ENCODE measurements around the gene ARID5B. TPM values are rescaled to one million over a fixed set of nuclear protein-coding genes. Genes with fewer than 3 reads are reported as not detected.
A peak's percentile ranks its signal among the peaks of the same experiment; 100 is the strongest.

ARID5B gene
- total RNA-seq, 1 donor from 2014 or later = 51.4 TPM

- Mint-ChIP-seq H3K27ac (peak overlapping the region; percentile 77), H3K4me1 (peaks cover 47% of the 10 kb centered on the region), H3K4me3 (no peak overlapping the region), H3K27me3 (ENCODE audit: low read depth) (no peaks in the 10 kb centered on the region), H3K9me3 (peaks cover 3% of the 10 kb centered on the region), H3K36me3 (peaks cover 64% of the 10 kb centered on the region)
- DNase-seq (ENCODE audit: low spot score in 2 of 2, unreplicated experiment in 2 of 2) = no peak
- no peak for TF ChIP-seq CTCF (IDR thresholded peaks at IDR 0.05; ENCODE audit: unreplicated experiment)
Observed at GRCh38 chr10:62057359-62057758, 155.9 kb downstream of the ARID5B start.

- DNase-seq (ENCODE audit: low spot score in 2 of 2, unreplicated experiment in 2 of 2) = no peak
- H3K9me3 Mint-ChIP-seq = peaks cover 3% of the 10 kb centered on the region
- H3K27ac Mint-ChIP-seq = peak overlapping the region; percentile 77
- H3K4me1 Mint-ChIP-seq = peaks cover 44% of the 10 kb centered on the region
- peaks cover 61% of the 10 kb centered on the region for H3K36me3 Mint-ChIP-seq
- H3K4me3 Mint-ChIP-seq = no peak overlapping the region
- H3K27me3 Mint-ChIP-seq (ENCODE audit: low read depth) = no peaks in the 10 kb centered on the region
- TF ChIP-seq CTCF (IDR thresholded peaks at IDR 0.05; ENCODE audit: unreplicated experiment) = no peak
Observed at GRCh38 chr10:62057850-62058249, 156.4 kb downstream of the ARID5B start.

GRCh38 chr10:62058476-62058875 lies 157.0 kb downstream of the ARID5B start:
- TF ChIP-seq CTCF (IDR thresholded peaks at IDR 0.05; ENCODE audit: unreplicated experiment) = no peak
- peaks cover 44% of the 10 kb centered on the region for H3K4me1 Mint-ChIP-seq
- peaks cover 3% of the 10 kb centered on the region for H3K9me3 Mint-ChIP-seq
- peak overlapping the region; percentile 72 for H3K27ac Mint-ChIP-seq
- DNase-seq (ENCODE audit: low spot score in 2 of 2, unreplicated experiment in 2 of 2) = no peak
- no peak overlapping the region for H3K4me3 Mint-ChIP-seq
- peaks cover 58% of the 10 kb centered on the region for H3K36me3 Mint-ChIP-seq
- H3K27me3 Mint-ChIP-seq (ENCODE audit: low read depth) = no peaks in the 10 kb centered on the region

- peak overlapping the region; percentile 69 for H3K27ac Mint-ChIP-seq
- peaks cover 3% of the 10 kb centered on the region for H3K9me3 Mint-ChIP-seq
- H3K4me1 Mint-ChIP-seq = peaks cover 44% of the 10 kb centered on the region
- no peak for TF ChIP-seq CTCF (IDR thresholded peaks at IDR 0.05; ENCODE audit: unreplicated experiment)
- H3K36me3 Mint-ChIP-seq = peaks cover 58% of the 10 kb centered on the region
- no peak overlapping the region for H3K4me3 Mint-ChIP-seq
- DNase-seq (ENCODE audit: low spot score in 2 of 2, unreplicated experiment in 2 of 2) = no peak
- no peaks in the 10 kb centered on the region for H3K27me3 Mint-ChIP-seq (ENCODE audit: low read depth)
Observed at GRCh38 chr10:62058896-62059216, 157.4 kb downstream of the ARID5B start.

- Mint-ChIP-seq H3K4me3 (no peak overlapping the region), H3K27ac (peak overlapping the region; percentile 69), H3K4me1 (peaks cover 41% of the 10 kb centered on the region), H3K27me3 (ENCODE audit: low read depth) (no peaks in the 10 kb centered on the region), H3K36me3 (peaks cover 57% of the 10 kb centered on the region), H3K9me3 (peaks cover 3% of the 10 kb centered on the region)
- no peak for DNase-seq (ENCODE audit: low spot score in 2 of 2, unreplicated experiment in 2 of 2)
- TF ChIP-seq CTCF (IDR thresholded peaks at IDR 0.05; ENCODE audit: unreplicated experiment) = no peak
Observed at GRCh38 chr10:62059217-62059920, 157.9 kb downstream of the ARID5B start.
